HUES64 (cell line): Measurements from ENCODE around the gene FANCD2.
"Not testable (repeated sequence)": the region's sequence is repeated elsewhere in the genome, so short reads cannot be mapped to it uniquely, and the experiment has no call there.

Source experiments
- H3K27ac ChIP-seq: 2 replicates; pipeline ENCODE4 v1.7.0; 2013; ENCODE audit warnings: low read depth, low read length, inconsistent platforms
- H3K27me3 ChIP-seq: 2 replicates; pipeline ENCODE4 v1.6.1; 2013; ENCODE audit warnings: mild to moderate bottlenecking, low read length; ENCODE audit not compliant: insufficient read depth
- H3K36me3 ChIP-seq: 2 replicates; pipeline ENCODE4 v1.6.1; 2013; ENCODE audit warnings: mild to moderate bottlenecking, low read length; ENCODE audit not compliant: insufficient read depth
- H3K4me1 ChIP-seq: 2 replicates; pipeline ENCODE4 v1.6.1; 2013; ENCODE audit warnings: mild to moderate bottlenecking, low read length, moderate library complexity; ENCODE audit not compliant: insufficient read depth
- H3K4me3 ChIP-seq: 2 replicates; pipeline ENCODE4 v1.5.1; 2013; ENCODE audit warnings: mild to moderate bottlenecking, low read length, moderate library complexity
- H3K9ac ChIP-seq: 2 replicates; pipeline ENCODE4 v1.6.1; 2013; ENCODE audit warnings: mild to moderate bottlenecking, low read depth, low read length
- H3K9me3 ChIP-seq: 2 replicates; pipeline ENCODE4 v1.6.1; 2013; ENCODE audit warnings: low read depth, low read length; ENCODE audit not compliant: insufficient read depth
- WGBS: fragments of 150-250, 120-280 bp; methylation state at CpG from one replicate; pipeline ENCODE4 v1.1.7; 2013; ENCODE audit warnings: missing lambda C conversion rate; 5-methylcytosine and 5-hydroxymethylcytosine counted together

The FANCD2 gene

GRCh38 chr3:10017636-10018292 is 8.5 kb upstream of the FANCD2 start:
- H3K4me1 ChIP-seq, result no peaks in the 10 kb centered on the region
- WGBS, result 90% methylated on average over 13 of the region's 13 CpGs
- H3K27ac ChIP-seq, result no peak overlapping the region
- H3K36me3 ChIP-seq, result peaks cover 20% of the 10 kb centered on the region
- no peak overlapping the region for H3K9ac ChIP-seq
- H3K9me3 ChIP-seq, result no peaks in the 10 kb centered on the region
- no peak overlapping the region for H3K4me3 ChIP-seq
- H3K27me3 ChIP-seq, result no peaks in the 10 kb centered on the region

- H3K9ac ChIP-seq, H3K4me3 ChIP-seq, H3K4me1 ChIP-seq, H3K27me3 ChIP-seq, H3K9me3 ChIP-seq, H3K27ac ChIP-seq: not testable (repeated sequence)
- WGBS, result 96% methylated on average over 2 of the region's 2 CpGs
- H3K36me3 ChIP-seq, result peaks cover 28% of the 10 kb centered on the region
These were observed 7.4 kb upstream of the FANCD2 start for GRCh38 chr3:10018806-10019205.

DNA sequence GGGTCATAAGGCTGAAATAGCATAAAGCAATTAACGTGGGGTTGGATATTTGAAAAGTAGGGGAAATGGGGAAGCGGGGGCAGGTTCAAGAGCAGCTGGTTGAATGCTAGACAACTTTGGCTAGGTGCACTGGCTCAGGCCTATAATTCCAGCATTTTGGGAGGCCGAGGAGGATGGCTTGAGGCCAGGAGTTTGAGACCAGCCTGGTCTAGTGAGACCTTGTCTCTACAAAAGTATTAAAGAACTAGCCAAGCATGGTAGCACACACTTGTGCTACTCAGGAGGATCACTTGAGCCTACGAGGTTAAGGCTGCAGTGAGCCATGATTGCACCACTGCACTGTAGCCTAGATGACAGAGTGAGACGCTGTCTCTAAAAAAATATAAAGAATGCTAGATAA is 6.9 kb upstream of the FANCD2 start:
- Histone ChIP-seq H3K36me3 (peaks cover 28% of the 10 kb centered on the region), H3K27me3 (no peaks in the 10 kb centered on the region), H3K4me1 (no peaks in the 10 kb centered on the region), H3K4me3 (no peak overlapping the region), H3K27ac (no peak overlapping the region), H3K9ac (no peak overlapping the region), H3K9me3 (no peaks in the 10 kb centered on the region)
- WGBS, result 90% methylated on average over 5 of the region's 5 CpGs

- H3K27me3 ChIP-seq, result no peaks in the 10 kb centered on the region
- no peak overlapping the region for H3K27ac ChIP-seq
- H3K9ac ChIP-seq, result no peak overlapping the region
- no peak overlapping the region for H3K4me3 ChIP-seq
- peaks cover 7% of the 10 kb centered on the region; the same call in 1 of the 2 replicates for H3K4me1 ChIP-seq
- H3K36me3 ChIP-seq, result peaks cover 28% of the 10 kb centered on the region
- no peaks in the 10 kb centered on the region for H3K9me3 ChIP-seq
- 93% methylated on average over 8 of the region's 9 CpGs for WGBS
These were observed 4.1 kb upstream of the FANCD2 start for GRCh38 chr3:10021856-10022775.

GRCh38 chr3:10023587-10024310 is 2.5 kb upstream of the FANCD2 start:
- Histone ChIP-seq H3K4me1 (peaks cover 10% of the 10 kb centered on the region; the same call in 1 of the 2 replicates), H3K4me3 (no peak overlapping the region), H3K9me3 (no peaks in the 10 kb centered on the region), H3K9ac (no peak overlapping the region), H3K36me3 (peaks cover 33% of the 10 kb centered on the region), H3K27me3 (no peaks in the 10 kb centered on the region), H3K27ac (no peak overlapping the region)
- WGBS, result 86% methylated on average over 8 of the region's 8 CpGs

- H3K27ac ChIP-seq, result no peak overlapping the region; the same call in 1 of the 2 replicates
- H3K4me3 ChIP-seq, result peak overlapping the region; percentile 83
- H3K36me3 ChIP-seq, result peaks cover 43% of the 10 kb centered on the region
- no peaks in the 10 kb centered on the region for H3K27me3 ChIP-seq
- H3K4me1 ChIP-seq, result peaks cover 10% of the 10 kb centered on the region; the same call in 1 of the 2 replicates
- no peaks in the 10 kb centered on the region for H3K9me3 ChIP-seq
- WGBS, result 22% methylated on average over 16 of the region's 19 CpGs
- H3K9ac ChIP-seq, result peak overlapping the region; percentile 99
These were observed 793 bp upstream of the FANCD2 start for GRCh38 chr3:10025205-10026083.

DNA sequence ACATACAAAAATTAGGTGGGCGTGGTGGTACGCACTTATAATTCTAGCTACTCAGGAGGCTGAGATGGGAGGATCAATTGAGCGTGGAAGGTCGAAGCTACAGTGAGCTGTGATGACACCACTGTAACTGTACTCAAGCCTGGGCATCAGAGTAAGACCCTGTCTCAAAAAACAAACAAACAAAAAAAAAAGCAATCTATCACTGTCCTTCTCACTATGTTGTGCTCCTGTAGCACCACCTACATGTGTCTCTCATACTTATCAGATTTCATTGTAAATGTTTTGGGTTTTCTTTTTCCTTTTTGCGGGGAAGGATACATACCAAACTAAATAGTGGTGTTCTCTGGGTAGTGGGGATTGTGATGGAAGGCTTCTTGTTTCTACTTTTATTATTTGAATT is 14.8 kb downstream of the FANCD2 start:
- H3K27ac ChIP-seq, result no peak overlapping the region
- H3K27me3 ChIP-seq, result no peaks in the 10 kb centered on the region
- no peaks in the 10 kb centered on the region for H3K9me3 ChIP-seq
- WGBS, result 96% methylated on average over 4 of the region's 5 CpGs
- no peaks in the 10 kb centered on the region for H3K4me1 ChIP-seq
- H3K9ac ChIP-seq, result no peak overlapping the region
- H3K4me3 ChIP-seq, result no peak overlapping the region
- H3K36me3 ChIP-seq, result peaks cover 94% of the 10 kb centered on the region

- WGBS, result 90% methylated on average over 2 of the region's 2 CpGs
- Histone ChIP-seq H3K27ac (no peak overlapping the region), H3K9me3 (no peaks in the 10 kb centered on the region), H3K4me3 (no peak overlapping the region), H3K27me3 (no peaks in the 10 kb centered on the region), H3K9ac (no peak overlapping the region), H3K36me3 (peaks cover 81% of the 10 kb centered on the region), H3K4me1 (no peaks in the 10 kb centered on the region)
These were observed 21.6 kb downstream of the FANCD2 start for GRCh38 chr3:10047876-10048275.

DNA sequence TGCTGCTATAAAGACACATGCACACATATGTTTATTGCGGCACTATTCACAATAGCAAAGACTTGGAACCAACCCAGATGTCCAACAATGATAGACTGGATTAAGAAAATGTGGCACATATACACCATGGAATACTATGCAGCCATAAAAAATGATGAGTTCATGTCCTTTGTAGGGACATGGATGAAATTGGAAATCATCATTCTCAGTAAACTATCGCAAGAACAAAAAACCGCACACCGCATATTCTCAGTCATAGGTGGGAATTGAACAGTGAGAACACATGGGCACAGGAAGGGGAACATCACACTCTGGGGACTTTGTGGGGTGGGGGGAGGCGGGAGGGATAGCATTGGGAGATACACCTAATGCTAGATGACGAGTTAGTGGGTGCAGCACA is 26.8 kb downstream of the FANCD2 start:
- H3K9me3 ChIP-seq, H3K4me1 ChIP-seq, H3K27ac ChIP-seq, H3K27me3 ChIP-seq, H3K4me3 ChIP-seq, H3K9ac ChIP-seq: not testable (repeated sequence)
- H3K36me3 ChIP-seq, result peaks cover 68% of the 10 kb centered on the region
- 94% methylated on average over 4 of the region's 6 CpGs for WGBS

GRCh38 chr3:10055097-10055496 is 28.9 kb downstream of the FANCD2 start:
- peaks cover 67% of the 10 kb centered on the region for H3K36me3 ChIP-seq
- H3K4me3 ChIP-seq, result no peak overlapping the region
- no peak overlapping the region for H3K27ac ChIP-seq
- 93% methylated on average over 3 of the region's 4 CpGs for WGBS
- H3K27me3 ChIP-seq, result no peaks in the 10 kb centered on the region
- no peaks in the 10 kb centered on the region for H3K4me1 ChIP-seq
- no peaks in the 10 kb centered on the region for H3K9me3 ChIP-seq
- H3K9ac ChIP-seq, result no peak overlapping the region
